GM21529 (cell line): ENCODE measurements around the gene SYCP2L.
"Not testable (repeated sequence)": the region's sequence is repeated elsewhere in the genome, so short reads cannot be mapped to it uniquely, and the experiment has no call there.

Source experiments
- ATAC-seq: cut with Tn5 transposase; IDR thresholded peaks from one replicate; pipeline ENCODE4 v1.9.1; 2021; ENCODE audit not compliant: unreplicated experiment

The SYCP2L gene

DNA sequence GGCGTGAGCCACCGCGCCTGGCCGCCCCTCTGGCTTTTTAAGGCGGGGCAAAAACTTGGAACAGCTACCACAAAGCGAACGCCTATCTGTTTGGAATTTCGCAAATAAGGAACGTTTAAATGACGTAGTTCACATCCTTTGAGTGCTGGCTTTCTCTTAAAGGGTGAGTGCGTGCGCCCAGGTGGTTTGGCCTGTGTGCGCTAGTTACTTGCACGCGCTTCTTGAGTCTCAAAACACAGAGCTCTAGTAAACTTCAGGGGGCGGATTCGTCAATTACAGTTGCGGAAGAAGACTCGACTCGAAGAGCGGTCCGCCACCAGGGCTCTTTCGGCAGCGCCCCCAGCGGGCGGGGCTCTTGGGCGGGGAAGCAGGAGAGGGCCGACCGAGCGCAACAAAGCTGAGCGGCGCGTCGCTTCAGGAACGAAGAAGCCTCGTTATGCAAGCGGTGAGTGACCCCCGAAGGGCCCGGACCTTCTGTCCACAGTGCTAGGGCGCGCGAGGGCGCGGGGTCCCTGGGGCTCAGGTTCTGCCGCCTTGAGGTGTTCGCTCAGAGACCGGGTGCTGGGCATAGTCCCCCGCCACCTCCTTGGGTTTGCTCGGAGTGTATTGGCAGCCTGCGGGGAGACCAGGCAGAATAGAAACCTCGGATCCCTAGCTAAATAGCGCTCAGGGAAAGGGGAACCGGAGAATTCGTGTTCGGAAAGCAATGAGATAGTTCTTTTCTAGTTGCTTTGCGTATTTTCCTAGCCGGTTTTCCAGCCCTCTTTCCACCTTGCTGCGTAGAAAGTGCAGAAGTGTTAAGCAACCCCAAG is at the start of gene SYCP2L:
Gene SYCP2L (plus strand): TSS at position 362 of the 812 bp plus-strand sequence. CDS start 75 bp downstream, at position 437.
- no peak for ATAC-seq

DNA sequence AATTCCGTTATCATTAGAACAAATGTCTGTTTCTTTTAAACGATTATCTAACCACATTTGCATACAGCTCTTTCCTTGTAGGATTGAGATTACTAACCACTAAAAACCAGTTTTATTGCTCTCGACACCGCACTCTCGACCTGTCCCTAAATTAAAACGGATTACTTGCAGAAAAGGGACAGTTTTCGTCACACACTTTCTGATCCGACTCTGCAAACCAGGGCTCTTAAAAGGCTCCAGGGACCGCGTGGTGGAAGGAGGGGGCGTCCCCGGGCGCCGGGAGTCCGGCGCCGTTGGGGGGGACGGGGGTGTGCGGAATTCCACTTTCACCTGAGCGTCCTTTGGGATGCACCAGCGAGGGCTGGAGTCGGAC is 49.2 kb upstream of the SYCP2L start:
- ATAC-seq: no peak

DNA sequence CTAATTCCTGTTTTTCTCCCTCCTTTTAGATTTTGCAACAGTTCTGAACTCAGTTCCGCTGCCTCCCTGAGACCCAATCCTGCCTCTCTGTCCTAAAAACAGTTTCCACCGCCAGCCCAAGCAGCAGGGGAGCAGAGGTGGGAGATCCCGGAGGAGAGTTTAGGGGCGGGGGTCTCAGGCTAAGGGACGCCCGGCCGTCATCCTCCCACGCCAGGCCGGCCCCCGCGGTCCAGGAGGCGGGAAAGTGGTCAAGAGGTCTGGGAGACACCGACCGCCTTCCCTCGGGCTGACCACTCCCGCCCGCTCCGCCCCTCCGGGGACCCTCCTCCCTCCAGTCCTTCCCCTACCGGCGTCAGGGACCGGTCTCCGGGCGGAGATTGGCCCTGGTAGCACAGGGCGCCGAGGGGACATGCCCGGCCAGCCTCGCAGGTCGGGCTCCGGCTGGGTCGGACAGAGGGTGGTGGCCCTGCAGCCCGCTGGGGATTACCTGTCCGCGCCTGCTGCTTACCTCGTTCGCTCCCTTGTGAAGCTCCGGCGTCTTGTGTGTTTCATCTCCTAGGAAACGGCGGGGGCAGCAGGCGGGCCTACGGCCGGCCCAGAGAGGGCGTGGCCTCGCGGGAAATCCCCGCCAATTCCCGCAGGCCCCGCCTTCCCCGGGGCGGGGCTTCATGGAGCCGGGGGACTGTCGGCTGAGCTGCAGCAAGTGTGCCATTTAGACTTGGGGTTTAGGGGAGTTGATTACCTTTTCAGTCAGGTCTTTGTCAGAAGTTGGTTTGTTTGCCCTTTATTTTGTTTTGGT is 48.7 kb upstream of the SYCP2L start, which contains the start of gene MAK:
Gene MAK (minus strand): TSS at position 545 of the 799 bp plus-strand sequence. CDS start 7,891 bp downstream, outside the sequence.
- peak; percentile 81 for ATAC-seq

DNA sequence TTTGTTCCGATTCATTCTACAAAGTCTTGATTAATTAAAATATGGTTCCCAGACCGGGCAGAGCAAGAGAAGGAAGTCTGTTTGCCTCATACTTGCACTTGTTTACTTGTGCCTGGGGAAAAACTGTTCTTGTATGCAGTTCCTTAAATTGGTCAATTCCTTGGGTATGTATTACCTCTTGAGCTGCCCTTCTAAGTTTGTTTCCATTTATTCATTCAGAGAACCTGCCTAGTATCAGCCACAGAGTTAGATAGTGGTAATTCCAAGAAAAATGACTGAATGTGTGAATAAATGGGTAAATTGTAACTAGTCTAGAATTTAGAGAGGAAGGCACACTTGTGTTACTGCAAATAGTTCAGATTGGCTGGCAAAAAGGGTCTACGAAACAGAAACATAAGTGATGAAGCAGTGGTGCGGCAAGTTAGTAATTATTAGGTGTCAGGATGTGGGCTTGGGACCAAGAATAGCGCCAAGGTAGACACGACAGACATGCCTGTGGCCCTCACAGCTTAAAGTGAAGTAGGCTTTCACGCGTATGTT is 48.0 kb upstream of the SYCP2L start:
- peak; percentile 66 for ATAC-seq

DNA sequence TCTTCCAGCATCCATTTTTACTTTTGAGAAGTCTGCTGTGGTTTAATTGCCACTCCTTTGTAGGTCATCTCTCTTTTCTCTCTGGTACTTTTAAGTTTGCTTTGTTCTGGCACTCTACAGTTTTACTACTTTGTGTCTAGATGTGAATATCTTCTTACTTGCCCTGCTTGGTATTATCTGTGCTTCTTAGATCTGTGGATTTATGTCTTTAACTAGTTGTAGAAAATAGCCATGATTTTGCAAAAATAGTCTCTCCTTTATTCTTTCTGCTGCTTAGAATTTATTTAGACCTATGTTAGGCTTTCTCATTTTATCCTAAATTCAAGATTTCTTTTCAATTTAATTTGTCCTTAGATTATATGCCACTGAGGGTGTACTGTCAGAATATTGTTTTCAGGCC is 43.3 kb upstream of the SYCP2L start:
- ATAC-seq: no peak

DNA sequence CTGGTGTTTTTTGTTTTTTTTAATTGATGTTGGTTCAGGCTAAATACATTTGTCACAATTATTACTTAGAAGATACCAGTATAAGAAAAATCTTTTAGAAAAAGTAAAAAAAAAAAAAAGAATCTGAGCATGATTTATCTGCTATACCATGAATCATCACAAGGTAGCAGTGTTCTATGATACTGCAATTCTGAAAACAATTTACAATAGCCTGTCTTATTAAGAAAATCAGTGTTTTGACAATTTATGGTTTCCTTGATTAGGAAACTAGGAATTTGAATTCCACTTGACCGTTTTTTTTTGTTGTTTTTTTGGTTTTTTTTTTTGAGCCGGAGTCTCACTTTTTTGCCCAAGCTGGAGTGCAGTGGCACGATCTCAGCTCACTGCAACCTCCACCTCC is 39.2 kb upstream of the SYCP2L start:
- no peak for ATAC-seq

DNA sequence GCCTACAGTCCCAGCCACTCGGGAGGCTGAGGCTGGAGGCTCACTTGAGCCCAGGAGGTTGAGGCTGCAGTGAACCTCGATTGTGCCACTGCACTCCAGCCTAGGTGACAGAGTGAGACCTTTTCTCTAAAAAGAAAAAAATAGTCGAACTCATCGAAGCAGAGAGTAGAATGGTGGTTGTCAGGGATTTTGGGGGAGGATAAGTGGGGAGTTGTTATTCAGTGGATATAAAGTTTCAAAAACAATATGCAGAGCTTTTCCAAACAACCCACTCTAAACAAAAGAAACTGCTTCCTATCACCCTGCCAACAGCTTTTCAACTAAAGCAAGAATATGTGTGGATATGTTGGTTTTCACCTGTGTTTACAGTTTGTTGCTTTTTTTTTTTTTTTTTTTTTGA is 37.0 kb upstream of the SYCP2L start:
- ATAC-seq: no peak

DNA sequence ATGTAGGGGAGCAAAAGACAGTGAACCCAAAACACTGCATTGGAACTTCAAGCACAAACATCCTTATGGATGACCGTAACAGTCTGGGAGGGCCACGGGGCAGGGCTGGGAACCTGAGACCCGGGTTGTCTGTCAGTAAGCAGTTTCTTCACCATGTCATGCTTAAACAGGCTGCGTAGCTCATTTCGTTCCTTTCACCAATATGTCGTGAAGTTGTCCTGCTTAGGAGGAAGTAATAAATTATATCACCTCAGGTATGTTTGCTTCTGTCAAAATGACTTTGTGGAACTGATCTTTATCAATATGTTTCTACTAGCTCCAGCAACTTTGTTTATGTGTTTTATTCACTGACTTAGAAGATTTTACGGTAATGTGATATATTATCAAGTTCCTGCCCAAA is 36.1 kb upstream of the SYCP2L start:
- ATAC-seq: no peak

DNA sequence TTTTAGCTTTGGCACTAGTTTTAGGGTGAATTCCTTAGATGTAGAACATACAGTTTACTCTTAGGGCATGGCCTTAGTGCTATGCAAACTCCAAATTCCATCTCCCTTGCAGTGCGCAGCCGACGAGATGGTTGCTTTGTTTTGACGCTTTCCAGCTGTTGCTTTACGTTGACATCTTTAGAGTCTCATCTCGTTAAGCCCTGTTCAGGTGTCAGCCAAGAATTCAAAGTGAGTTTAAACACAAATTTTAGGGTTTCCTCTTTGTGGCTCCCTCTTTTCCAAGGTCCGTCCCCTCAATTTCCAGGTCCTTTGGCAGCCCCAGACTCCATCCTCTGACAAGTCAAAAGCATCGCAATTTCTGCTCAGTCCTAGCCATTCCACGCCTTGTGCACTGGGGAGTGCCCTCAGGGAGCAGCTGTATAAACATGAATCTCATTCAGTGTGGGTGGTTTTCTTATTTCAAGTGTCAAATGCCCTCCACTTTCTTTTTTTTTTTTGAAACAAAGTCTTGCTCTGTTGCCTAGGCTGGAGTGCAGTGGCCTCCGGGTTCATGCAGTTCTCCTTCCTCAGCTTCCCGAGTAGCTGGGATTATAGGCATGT is 34.4 kb upstream of the SYCP2L start:
- no peak for ATAC-seq

DNA sequence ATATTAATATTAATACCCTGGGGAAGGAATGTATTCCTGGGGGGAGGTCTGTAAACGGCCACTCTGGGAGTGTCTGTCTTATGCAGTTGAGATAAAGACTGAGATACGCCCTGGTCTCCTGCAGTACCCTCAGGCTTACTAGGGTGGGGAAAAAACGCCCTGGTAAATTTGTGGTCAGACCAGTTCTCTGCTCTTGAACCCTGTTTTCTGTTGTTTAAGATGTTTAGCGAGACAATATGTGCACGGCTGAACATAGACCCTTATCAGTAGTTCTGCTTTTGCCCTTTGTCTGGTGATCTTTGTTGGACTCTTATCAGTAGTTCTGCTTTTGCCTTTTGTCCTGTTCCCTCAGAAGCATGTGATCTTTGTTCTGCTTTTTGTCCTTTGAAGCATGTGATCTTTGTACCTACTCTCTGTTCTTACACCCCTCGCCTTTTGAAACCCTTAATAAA is 33.0 kb upstream of the SYCP2L start:
- not testable (repeated sequence) for ATAC-seq

DNA sequence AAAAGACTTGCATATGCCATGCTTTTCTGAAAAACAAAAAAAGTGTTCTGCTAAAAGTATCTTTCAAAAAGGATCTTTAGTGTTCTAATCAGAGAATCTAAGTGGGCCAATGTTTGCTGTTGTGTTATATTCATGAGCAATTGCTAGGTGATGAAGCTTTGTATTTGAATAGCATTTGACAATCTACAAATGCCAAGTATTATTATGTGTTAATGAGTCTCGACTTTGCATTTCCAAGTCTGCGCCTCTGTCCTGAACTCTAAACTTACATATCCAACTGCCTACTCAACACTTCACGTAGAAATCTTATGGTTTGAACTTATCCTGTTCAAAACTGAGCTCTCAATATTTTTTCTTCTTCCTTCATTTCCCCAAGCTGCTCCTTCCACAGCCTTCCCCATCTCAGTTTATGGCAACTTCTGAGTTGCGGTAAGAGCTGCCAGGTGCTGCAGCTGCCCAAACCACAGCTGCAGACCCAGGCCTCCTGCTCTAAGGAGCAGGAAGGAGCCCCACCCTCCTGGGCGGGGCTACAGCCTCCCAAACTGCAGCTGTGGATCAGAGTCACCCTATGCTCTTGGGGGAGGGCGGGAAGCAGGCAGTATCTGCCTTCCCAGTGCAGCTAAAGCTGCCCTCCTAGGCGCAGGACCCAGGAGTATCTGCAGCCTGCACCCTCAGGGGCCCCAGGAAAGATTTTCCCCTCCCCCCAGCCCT is 31.8 kb upstream of the SYCP2L start:
- ATAC-seq: no peak

DNA sequence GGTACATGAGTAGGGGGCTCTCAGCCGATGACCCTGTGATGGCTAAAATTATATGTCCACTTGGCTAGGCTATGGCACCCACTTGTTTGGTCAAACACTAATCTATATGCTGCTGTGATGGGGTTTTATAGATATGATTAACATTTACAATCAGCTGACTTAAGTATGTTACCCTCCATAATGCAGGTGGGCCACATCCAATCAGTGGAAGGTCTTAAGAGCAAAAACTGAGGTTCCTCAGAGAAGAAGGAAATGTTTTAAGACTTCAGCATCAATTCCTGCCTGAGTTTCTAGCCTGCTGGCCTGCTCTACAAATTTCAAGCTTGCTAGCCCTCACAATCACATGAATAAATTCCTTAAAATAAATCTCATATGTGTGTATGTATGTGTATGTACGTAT is 29.6 kb upstream of the SYCP2L start:
- ATAC-seq: no peak

DNA sequence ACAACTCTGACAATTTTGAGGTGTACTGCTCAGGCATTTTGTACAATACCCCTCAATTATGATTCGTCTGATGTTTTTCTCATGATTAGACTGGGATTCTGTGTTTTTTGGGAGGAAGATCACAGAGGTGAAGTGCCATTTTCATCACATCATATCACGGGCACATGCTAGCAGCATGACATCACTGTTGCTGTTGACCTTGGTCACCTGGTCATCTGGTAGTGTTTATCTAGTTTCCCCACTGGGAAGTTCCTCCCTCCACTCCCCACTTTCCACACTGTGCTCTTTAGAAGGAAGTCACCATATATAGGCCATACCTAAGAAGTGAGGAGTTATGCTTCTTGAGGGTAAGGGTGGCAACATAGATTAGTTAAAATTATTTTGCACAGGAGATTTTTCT is 25.8 kb upstream of the SYCP2L start:
- no peak for ATAC-seq

DNA sequence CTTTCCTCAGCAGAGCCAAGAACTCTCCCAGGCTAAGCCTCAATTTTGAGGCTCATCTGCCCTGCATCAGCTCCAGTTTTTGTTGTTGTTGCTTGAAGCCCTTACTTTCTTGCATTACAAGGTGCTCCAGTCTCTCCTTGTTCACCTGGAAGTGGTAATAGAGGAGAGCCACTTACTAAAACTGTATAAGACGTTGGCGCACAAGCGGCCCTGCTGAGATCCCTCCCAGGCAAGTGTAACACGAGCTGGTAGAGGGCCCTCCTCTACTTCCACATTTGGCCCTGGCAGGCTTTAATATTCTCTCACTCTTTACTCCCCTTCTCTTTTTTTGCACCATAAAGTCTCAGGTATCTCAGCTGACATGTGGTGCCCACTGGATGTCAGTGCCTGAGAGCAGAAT is 24.5 kb upstream of the SYCP2L start:
- no peak for ATAC-seq

DNA sequence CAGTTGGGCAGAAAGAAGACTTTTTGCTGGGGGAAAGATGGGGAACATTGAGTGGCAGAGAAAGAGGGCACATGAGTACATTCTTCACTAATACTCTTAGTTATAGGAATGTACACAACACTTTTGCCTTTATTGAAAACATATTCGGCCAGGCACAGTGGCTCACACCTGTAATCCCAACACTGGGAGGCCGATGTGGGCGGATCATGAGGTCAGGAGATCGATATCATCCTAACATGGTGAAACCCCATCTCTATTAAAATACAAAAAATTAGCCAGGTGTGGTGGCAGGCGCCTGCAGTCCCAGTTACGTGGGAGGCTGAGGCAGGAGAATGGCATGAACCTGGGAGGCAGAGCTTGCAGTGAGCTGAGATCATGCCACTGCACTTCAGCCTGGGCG is 23.8 kb upstream of the SYCP2L start:
- ATAC-seq: not testable (repeated sequence)

DNA sequence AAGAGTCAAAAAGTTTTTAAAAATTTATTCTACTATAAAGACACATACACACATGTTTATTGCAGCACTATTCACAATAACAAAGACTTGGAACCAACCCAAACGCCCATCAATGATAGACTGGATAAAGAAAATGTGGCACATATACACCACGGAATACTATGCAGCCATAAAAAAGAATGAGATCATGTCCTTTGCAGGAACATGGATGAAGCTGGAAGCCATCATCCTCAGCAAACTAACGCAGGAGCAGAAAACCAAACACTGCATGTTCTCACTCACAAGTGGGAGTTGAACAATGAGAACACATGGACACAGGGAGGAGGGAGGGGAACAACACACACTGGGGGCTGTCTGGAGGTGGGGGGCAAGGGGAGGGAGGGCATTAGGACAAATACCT is 20.1 kb upstream of the SYCP2L start:
- not testable (repeated sequence) for ATAC-seq

DNA sequence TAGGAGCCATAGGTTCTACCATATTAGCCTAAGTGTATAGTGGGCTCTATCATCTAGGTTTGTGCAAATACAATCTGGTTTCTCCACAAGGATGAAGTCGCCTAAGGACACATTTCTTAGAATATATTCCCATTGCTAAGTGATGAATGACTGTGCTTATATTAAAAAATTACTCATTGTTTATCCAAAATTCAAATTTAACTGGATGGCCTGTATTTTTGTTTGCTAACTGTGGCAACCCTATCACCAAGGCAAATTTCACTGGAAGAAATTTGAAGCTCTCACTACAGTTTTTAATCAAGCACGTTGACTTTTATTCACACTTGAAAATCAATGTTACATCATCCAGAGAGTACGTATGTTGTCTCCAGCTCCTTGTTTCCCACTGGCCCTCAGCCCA is 18.9 kb upstream of the SYCP2L start:
- ATAC-seq: no peak

DNA sequence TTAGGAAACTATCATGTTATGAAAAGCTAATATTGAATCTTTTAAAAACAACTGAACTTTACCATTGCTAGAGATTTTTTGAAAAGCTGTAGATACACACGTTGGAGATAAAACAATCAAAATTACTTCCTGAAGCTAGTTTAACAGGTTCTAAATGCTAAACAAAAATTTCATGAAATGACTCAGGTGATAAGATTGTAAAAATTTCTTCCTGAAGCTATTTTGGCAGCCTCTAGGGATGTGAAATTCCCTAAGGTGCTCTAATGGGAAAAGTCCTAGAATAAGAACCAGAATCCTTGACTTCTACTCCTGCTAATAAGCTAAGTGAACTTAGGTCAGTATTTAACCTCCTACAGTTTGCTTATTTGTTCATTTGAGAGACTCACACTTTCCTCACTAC is 13.5 kb upstream of the SYCP2L start:
- ATAC-seq: no peak

DNA sequence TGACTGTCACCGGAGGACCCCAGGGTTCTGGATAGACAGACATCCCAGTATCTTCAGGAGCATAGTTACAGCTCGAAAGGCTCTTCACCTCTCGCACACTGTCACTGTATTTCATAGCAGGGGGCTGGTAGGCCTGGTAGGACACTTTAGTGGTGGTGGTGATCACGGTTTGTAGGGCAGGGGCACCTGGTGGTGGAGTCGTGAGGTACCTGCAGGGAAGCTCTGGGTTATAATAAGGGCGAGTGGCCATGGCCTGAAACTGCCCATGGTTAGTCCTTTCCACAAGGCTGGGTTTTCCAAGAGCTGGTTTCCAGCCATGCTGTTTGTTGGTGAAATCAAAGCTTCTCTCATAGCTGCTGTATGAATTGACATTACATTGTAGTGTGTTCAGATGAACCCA is 12.6 kb upstream of the SYCP2L start:
- ATAC-seq: no peak

DNA sequence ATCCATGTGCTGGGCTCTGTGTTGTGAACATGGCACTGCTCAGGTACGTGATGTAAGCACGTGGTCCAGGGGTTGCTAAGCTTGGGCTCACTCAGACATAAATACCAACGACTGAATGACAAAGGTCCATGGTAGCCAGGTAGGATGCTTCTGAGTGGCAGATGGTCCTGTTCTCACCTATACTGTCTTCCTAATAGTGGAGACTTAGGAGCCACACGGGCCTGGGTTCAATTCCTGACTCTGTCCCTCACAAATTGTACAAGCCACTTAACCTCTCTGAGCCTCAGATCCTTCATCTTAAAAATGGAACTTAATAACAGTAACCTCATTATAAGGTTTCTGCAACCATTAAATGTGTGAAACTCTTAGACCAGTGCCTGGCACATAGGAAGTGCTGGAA is 11.8 kb upstream of the SYCP2L start:
- ATAC-seq: no peak

DNA sequence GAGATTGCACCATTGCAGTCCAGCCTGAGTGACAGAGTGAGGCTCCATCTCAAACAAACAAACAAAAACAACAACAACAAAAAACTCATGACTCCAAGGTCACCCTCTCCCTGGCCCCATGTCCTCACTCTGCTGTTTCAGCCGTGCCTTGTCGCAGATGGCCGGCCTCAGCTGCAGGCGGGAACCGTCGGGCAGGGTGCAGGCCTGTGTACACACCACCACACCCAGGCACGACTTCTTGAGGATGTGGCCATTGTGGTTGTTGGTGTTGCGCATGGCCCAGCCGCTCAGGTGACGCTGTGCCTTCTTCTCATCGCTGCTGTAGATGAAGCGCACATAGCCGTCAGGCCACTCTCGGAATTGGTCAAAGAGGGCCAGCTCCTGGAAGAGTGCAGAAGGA is 9.8 kb upstream of the SYCP2L start:
- ATAC-seq: no peak
